ENCODE measurements around the gene TNK1.

The TNK1 gene

GRCh38 chr17:7410634-7411426 is 29.9 kb downstream of the TNK1 start:
- DNase-seq (ENCODE audit: low read depth in 3 of 3): no peak

- no peak for DNase-seq (ENCODE audit: low read depth in 3 of 3)
Measured at GRCh38 chr17:7411427-7411750, 30.5 kb downstream of the TNK1 start.

- no peak for DNase-seq (ENCODE audit: low read depth in 3 of 3)
Measured at GRCh38 chr17:7413346-7413985, 32.6 kb downstream of the TNK1 start.

GRCh38 chr17:7414837-7415236 is 33.9 kb downstream of the TNK1 start:
- DNase-seq (ENCODE audit: low read depth in 3 of 3): no peak

- DNase-seq (ENCODE audit: low read depth in 3 of 3): no peak
Measured at GRCh38 chr17:7415784-7416183, 34.9 kb downstream of the TNK1 start.

- DNase-seq (ENCODE audit: low read depth in 3 of 3): no peak
Measured at GRCh38 chr17:7416323-7416722, 35.4 kb downstream of the TNK1 start.

GRCh38 chr17:7417056-7417655 is 36.3 kb downstream of the TNK1 start:
- DNase-seq (ENCODE audit: low read depth in 3 of 3): no peak

- DNase-seq (ENCODE audit: low read depth in 3 of 3): no peak
Measured at GRCh38 chr17:7418472-7419152, 37.7 kb downstream of the TNK1 start.

GRCh38 chr17:7419819-7420610 is 39.1 kb downstream of the TNK1 start, which contains the start of gene SPEM1:
Gene SPEM1 (plus strand): TSS chr17:7420324. CDS start chr17:7420385, 61 bp downstream.
- DNase-seq (ENCODE audit: low read depth in 3 of 3): no peak

GRCh38 chr17:7421186-7421585 is 40.3 kb downstream of the TNK1 start:
- no peak for DNase-seq (ENCODE audit: low read depth in 3 of 3)

GRCh38 chr17:7423679-7424078 is 42.8 kb downstream of the TNK1 start:
- no peak for DNase-seq (ENCODE audit: low read depth in 3 of 3)

GRCh38 chr17:7425316-7425715 is 44.4 kb downstream of the TNK1 start, which contains the start of gene SPEM2:
Gene SPEM2 (plus strand): TSS chr17:7425616. CDS start chr17:7425689, 73 bp downstream.
- DNase-seq (ENCODE audit: low read depth in 3 of 3): no peak

- DNase-seq (ENCODE audit: low read depth in 3 of 3): no peak
Measured at GRCh38 chr17:7425756-7426155, 44.9 kb downstream of the TNK1 start.

GRCh38 chr17:7426203-7426863 is 45.4 kb downstream of the TNK1 start:
- DNase-seq (ENCODE audit: low read depth in 3 of 3): no peak

- DNase-seq (ENCODE audit: low read depth in 3 of 3): no peak
Measured at GRCh38 chr17:7426896-7427489, 46.1 kb downstream of the TNK1 start.

- no peak for DNase-seq (ENCODE audit: low read depth in 3 of 3)
Measured at GRCh38 chr17:7427549-7427948, 46.7 kb downstream of the TNK1 start.

- DNase-seq (ENCODE audit: low read depth in 3 of 3): no peak
Measured at GRCh38 chr17:7428557-7428956, 47.7 kb downstream of the TNK1 start, which contains the start of gene SPEM3. Gene SPEM3 (plus strand): TSS chr17:7428857. CDS start chr17:7428903, 46 bp downstream.

- no peak for DNase-seq (ENCODE audit: low read depth in 3 of 3)
Measured at GRCh38 chr17:7429722-7430121, 48.8 kb downstream of the TNK1 start.

GRCh38 chr17:7431231-7431630 is 50.3 kb downstream of the TNK1 start:
- DNase-seq (ENCODE audit: low read depth in 3 of 3): no peak

- DNase-seq (ENCODE audit: low read depth in 3 of 3): no peak
Measured at GRCh38 chr17:7432296-7432695, 51.4 kb downstream of the TNK1 start.
